Colonic mucosa (tissue), 4 donors: ENCODE data around the gene TFR2. TPM values are rescaled to one million over a fixed set of nuclear protein-coding genes. Genes with fewer than 3 reads are reported as not detected.

ENCODE experiments used
- DNase-seq: peaks from one replicate; pipeline ENCODE4 v3.0.0-alpha.2; 2020
- H3K27ac ChIP-seq: fragments of 200-600 bp; one replicate; pipeline ENCODE4 v1.8.0; 2021
- H3K27me3 ChIP-seq: fragments of 200-600 bp; one replicate; pipeline ENCODE4 v1.8.0; 2021
- H3K36me3 ChIP-seq: fragments of 200-600 bp; one replicate; pipeline ENCODE4 v1.8.0; 2021
- H3K4me1 ChIP-seq: fragments of 200-600 bp; one replicate; pipeline ENCODE4 v1.8.0; 2021; ENCODE audit warnings: mild to moderate bottlenecking
- H3K4me3 ChIP-seq: fragments of 200-600 bp; one replicate; pipeline ENCODE4 v1.8.0; 2021
- H3K9ac ChIP-seq, 2 donors: one replicate each; pipeline ENCODE4 v1.7.0; 2013; ENCODE audit warnings: control low read depth in 2 of 2, low read depth in 2 of 2, low read length in 2 of 2
- H3K9me3 ChIP-seq: fragments of 200-600 bp; one replicate; pipeline ENCODE4 v1.8.0; 2021
- CTCF ChIP-seq: fragments of 200-600 bp; IDR thresholded peaks from one replicate; pipeline ENCODE4 v1.8.0; 2022; ENCODE audit warnings: antibody characterized with exemption, mild to moderate bottlenecking
- intact Hi-C: fragments of 100-400 bp; cut with DNase I; formaldehyde crosslinking; loops from one replicate; pipeline ENCODE4 v1.14.1; 2022
- total RNA-seq, 2 donors: library from RNA; stranded (reverse); fragmentation: NEBNext Ultra II Directional in 1 of 2; extraction: Animal tissue kit (Norgen Biotek cat#: 25700) in 1 of 2; gene quantifications; one replicate each; pipeline ENCODE4 v1.2.1, GENCODE V29; 2021
- donor health status: healthy.
- donor health status: DM: no; HTN: no; CAD: no.
- donor health status: DM: no; HTN: no; CAD: no.

Gene TFR2
- total RNA-seq, 2 donors from 2014 or later = 1.8 to 2.3 TPM

- Histone ChIP-seq H3K27ac (no peak overlapping the region), H3K36me3 (peaks cover 32% of the 10 kb centered on the region), H3K27me3 (no peaks in the 10 kb centered on the region), H3K9me3 (no peaks in the 10 kb centered on the region), H3K4me1 (no peaks in the 10 kb centered on the region), H3K4me3 (no peak overlapping the region), H3K9ac (no peak overlapping the region)
- DNase-seq = no peak
- intact Hi-C loops = loop anchor here (10.0 kb wide), 1 partner anchor 75 kb away; the partner anchor contains the start of gene PCOLCE
- TF ChIP-seq CTCF = no peak
Measured at GRCh38 chr7:100679927-100680575, 38.7 kb upstream of the TFR2 start.

GRCh38 chr7:100679129-100679926 lies 38.0 kb upstream of the TFR2 start:
- H3K4me3 ChIP-seq = no peak overlapping the region
- H3K27me3 ChIP-seq = no peaks in the 10 kb centered on the region
- H3K9me3 ChIP-seq = no peaks in the 10 kb centered on the region
- peaks cover 32% of the 10 kb centered on the region for H3K36me3 ChIP-seq
- no peak for DNase-seq
- H3K27ac ChIP-seq = no peak overlapping the region
- H3K4me1 ChIP-seq = no peaks in the 10 kb centered on the region
- no peak for TF ChIP-seq CTCF
- intact Hi-C loops = loop anchor here (10.0 kb wide), 1 partner anchor 75 kb away; the partner anchor contains the start of gene PCOLCE
- no peak overlapping the region for H3K9ac ChIP-seq

- Histone ChIP-seq H3K4me1 (no peaks in the 10 kb centered on the region), H3K4me3 (no peak overlapping the region), H3K27ac (no peak overlapping the region), H3K9ac (no peak overlapping the region), H3K36me3 (peaks cover 29% of the 10 kb centered on the region), H3K27me3 (no peaks in the 10 kb centered on the region), H3K9me3 (no peaks in the 10 kb centered on the region)
- no peak for DNase-seq
- no peak for TF ChIP-seq CTCF
- intact Hi-C loops = loop anchor here (10.0 kb wide), 1 partner anchor 74 kb away; the partner anchor contains the start of gene PCOLCE
Measured at GRCh38 chr7:100678291-100678984, 37.1 kb upstream of the TFR2 start.

- intact Hi-C loops = loop anchor here (10.0 kb wide), 1 partner anchor 73 kb away; the partner anchor contains the start of gene PCOLCE
- Histone ChIP-seq H3K27ac (no peak overlapping the region), H3K27me3 (no peaks in the 10 kb centered on the region), H3K9me3 (no peaks in the 10 kb centered on the region), H3K36me3 (peaks cover 27% of the 10 kb centered on the region), H3K4me1 (no peaks in the 10 kb centered on the region), H3K4me3 (no peak overlapping the region), H3K9ac (no peak overlapping the region)
- TF ChIP-seq CTCF = no peak
- no peak for DNase-seq
Measured at GRCh38 chr7:100677308-100678267, 36.2 kb upstream of the TFR2 start.
